ENCODE results near the gene SYT8. TPM values are rescaled to one million over a fixed set of nuclear protein-coding genes. Genes with fewer than 3 reads are reported as not detected.
"Not testable (repeated sequence)": the region's sequence is repeated elsewhere in the genome, so short reads cannot be mapped to it uniquely, and the experiment has no call there.

The SYT8 gene
- total RNA-seq, 4 donors from 2014 or later = not detected

- no peak for DNase-seq
- WGBS, 2 donors = 92 to 96% methylated on average over 11 to 12 of the region's 14 CpGs
- Histone ChIP-seq H3K36me3 (no peaks in the 10 kb centered on the region), H3K9me3 (no peaks in the 10 kb centered on the region), H3K27ac (no peak overlapping the region), H3K4me3 (replicated peaks in 1 of 3) (no peak overlapping the region), H3K27me3 (no peaks in the 10 kb centered on the region), H3K4me1 (peaks cover 5 to 22% of the 10 kb centered on the region in 2 donors)
- TF ChIP-seq CTCF (IDR thresholded peaks at IDR 0.05) (no peak), POLR2A (IDR thresholded peaks at IDR 0.05) (no peak)
- intact Hi-C loops (cut with DNase I) = loop anchor here (5.0 kb wide), 1 partner anchor 269 kb away; no protein-coding TSS in a partner anchor
Measured at GRCh38 chr11:1883346-1884302, 48.8 kb downstream of the SYT8 start.

- Histone ChIP-seq H3K4me1 (peaks cover 5 to 22% of the 10 kb centered on the region in 2 donors), H3K4me3 (replicated peaks in 1 of 3) (no peak overlapping the region), H3K9me3 (no peaks in the 10 kb centered on the region), H3K36me3 (no peaks in the 10 kb centered on the region), H3K27me3 (no peaks in the 10 kb centered on the region), H3K27ac (no peak overlapping the region)
- intact Hi-C loops (cut with DNase I) = loop anchor here (5.0 kb wide), 1 partner anchor 268 kb away; no protein-coding TSS in a partner anchor
- no peak for DNase-seq
- no peak for TF ChIP-seq POLR2A (IDR thresholded peaks at IDR 0.05)
- TF ChIP-seq CTCF (IDR thresholded peaks at IDR 0.05) = no peak
- 88 to 90% methylated on average over 5 of the region's 5 CpGs for WGBS, 2 donors
Measured at GRCh38 chr11:1884303-1884700, 49.5 kb downstream of the SYT8 start.

- H3K36me3 ChIP-seq; DNase-seq; H3K27me3 ChIP-seq; H3K9me3 ChIP-seq; H3K27ac ChIP-seq; H3K4me3 ChIP-seq (replicated peaks in 1 of 3); H3K4me1 ChIP-seq; intact Hi-C loops (cut with DNase I): not testable (repeated sequence)
- 86 to 98% methylated on average over 4 to 6 of the region's 13 CpGs for WGBS, 2 donors
Measured at GRCh38 chr11:1886551-1886950, 51.8 kb downstream of the SYT8 start.

Small RNA genes within 50 kb of the gene (microRNA-seq; reads per million reads assigned to microRNA genes)
- gene MIR4298 (not detected), gene MIR7847 (not detected)

Small RNA genes within 50 kb of the gene (small RNA-seq; reads per million reads assigned to genes)
- gene AC051649.1 (not detected), gene MIR4298 (not detected)

Other genes starting within 250 kb of the SYT8 start
- gene KRTAP5-1, start 249.7 kb upstream of the SYT8 start, total RNA-seq = not detected
- not detected for gene KRTAP5-2, start 236.7 kb upstream of the SYT8 start, total RNA-seq
- gene KRTAP5-3, start 226.5 kb upstream of the SYT8 start, total RNA-seq = not detected
- not detected for gene KRTAP5-4, start 212.9 kb upstream of the SYT8 start, total RNA-seq
- gene KRTAP5-5, start 205.2 kb upstream of the SYT8 start, total RNA-seq = not detected
- gene KRTAP5-6, start 137.8 kb upstream of the SYT8 start, total RNA-seq = not detected
- gene IFITM10, start 84.4 kb upstream of the SYT8 start, total RNA-seq = 100 to 1,000 TPM in 1 of 4 donors, 1 to 10 TPM in 1, under 1 TPM in 1, not detected in 1; 0.22 to 126 (median 1.5) TPM
- 100 to 1,000 TPM; 363 to 577 (median 457) TPM for gene CTSD, start 71.1 kb upstream of the SYT8 start, total RNA-seq
- not detected for gene TNNI2, start 4.0 kb downstream of the SYT8 start, total RNA-seq
- gene LSP1, start 18.1 kb downstream of the SYT8 start, total RNA-seq = 10 to 100 TPM in 2 of 4 donors, 1 to 10 TPM in 2; 6.7 to 26.1 (median 10.5) TPM
- gene PRR33, start 56.9 kb downstream of the SYT8 start, total RNA-seq = not detected
- 1 to 10 TPM in 3 of 4 donors, not detected in 1; 1.7 to 4.1 (median 2.6) TPM for gene TNNT3, start 84.7 kb downstream of the SYT8 start, total RNA-seq
- gene MRPL23, start 112.3 kb downstream of the SYT8 start, total RNA-seq = 100 to 1,000 TPM in 3 of 4 donors, 10 to 100 TPM in 1; 86.9 to 241 (median 159) TPM
- gene H19, start 162.9 kb downstream of the SYT8 start, total RNA-seq = 10 to 100 TPM; 13.5 to 68.7 (median 19.4) TPM